Stomach (tissue), 9 donors: Measurements from ENCODE around the gene VCL. TPM values are rescaled to one million over a fixed set of nuclear protein-coding genes. Genes with fewer than 3 reads are reported as not detected.
A peak's percentile ranks its signal among the peaks of the same experiment; 100 is the strongest.
"Not testable (repeated sequence)": the region's sequence is repeated elsewhere in the genome, so short reads cannot be mapped to it uniquely, and the experiment has no call there.

Experiments used
- DNase-seq, 2 donors: peaks; one replicate each; pipeline versions ENCODE4 v3.0.0 to v3.0.0-alpha.2; 2013 to 2019
- H3K27ac ChIP-seq, 5 donors: fragments of 200-600 bp in 4 of 5; sonication (generic) in 4 of 5; one replicate each; pipeline ENCODE4 v1.5.1; 2013 to 2019; ENCODE audit warnings: mild to moderate bottlenecking in 1 of 5, moderate library complexity in 1 of 5
- H3K27me3 ChIP-seq, 3 donors: fragments of 200-600 bp; sonication (generic); one replicate each; pipeline ENCODE4 v1.5.1; 2017 to 2019; ENCODE audit warnings: mixed run types in 1 of 3
- H3K36me3 ChIP-seq, 4 donors: fragments of 200-600 bp; sonication (generic); 1 replicate in 3 of 4; 2 replicates in 1 of 4; pipeline ENCODE4 v1.5.1; 2016 to 2019
- H3K4me1 ChIP-seq, 4 donors: fragments of 200-600 bp; sonication (generic); one replicate each; pipeline ENCODE4 v1.5.1; 2016 to 2019
- H3K4me3 ChIP-seq, 4 donors: fragments of 200-600 bp; sonication (generic) in 3 of 4; one replicate each; pipeline ENCODE4 v1.5.1; 2016 to 2019; ENCODE audit warnings: mild to moderate bottlenecking in 1 of 4
- H3K9me3 ChIP-seq, 4 donors: fragments of 200-600 bp; sonication (generic); one replicate each; pipeline ENCODE4 v1.5.1; 2016 to 2019
- EP300 ChIP-seq: sonication (generic); formaldehyde crosslinking; IDR thresholded peaks from one replicate; pipeline ENCODE4 v1.6.1; 2017; ENCODE audit warnings: antibody characterized with exemption
- POLR2A ChIP-seq, 4 donors: fragments of 450-650 bp; IDR thresholded peaks; one replicate each; pipeline ENCODE4 v1.6.1; 2016; ENCODE audit warnings: antibody characterized with exemption in 4 of 4, control low read depth in 2 of 4, mild to moderate bottlenecking in 1 of 4, moderate library complexity in 1 of 4
- POLR2AphosphoS5 ChIP-seq, 3 donors: sonication (generic); formaldehyde crosslinking; IDR thresholded peaks; one replicate each; pipeline ENCODE4 v1.6.1; 2016; ENCODE audit warnings: antibody characterized with exemption in 3 of 3
- WGBS, 5 donors: extraction: QIAGEN DNeasy Blood & Tissue Kit in 3 of 5; methylation state at CpG; one replicate each; pipeline versions ENCODE4 v1.1.5 to v1.1.7; 2013 to 2018; 5-methylcytosine and 5-hydroxymethylcytosine counted together
- intact Hi-C: fragments of 100-400 bp; cut with DNase I; formaldehyde crosslinking; loops from one replicate; pipeline ENCODE4 v1.15.1; 2023; ENCODE audit warnings: low total_unique reads
- polyA plus RNA-seq, 3 donors: library from polyadenylated mRNA; stranded (reverse); fragments of 200-250 nt; gene quantifications; one replicate each; pipeline ENCODE4 v1.2.3, GENCODE V29; 2013
- total RNA-seq, 5 donors: library from RNA; depleted of rRNA; stranded (reverse); fragments of >200 nt; gene quantifications; one replicate each; pipeline versions ENCODE4 v1.1.0 to v1.2.3, GENCODE V29; 2014 to 2016
- TF ChIP-seq, protein P1 (sequence below), 7 experiments: fragments of 450-650 bp in 4 of 7; fragments of 200-600 bp in 3 of 7; sonication (generic) in 3 of 7; IDR thresholded peaks; one replicate each; pipeline ENCODE4 v1.5.1; 2016 to 2019; ENCODE audit warnings: antibody characterized with exemption in 7 of 7, control low read depth in 2 of 7, mild to moderate bottlenecking in 1 of 7
- donor health status: healthy with polysubstance abuse.
- donor health status: Bipolar disorder and iron deficiency.
- donor health status: healthy.

Gene VCL
- total and polyA plus RNA-seq, 8 donors, result 11.2 to 211 (median 62.3) TPM

GRCh38 chr10:73959484-73960243 is 38.3 kb upstream of the VCL start:
- Histone ChIP-seq H3K4me1 (peaks cover 10 to 51% (median 24%) of the 10 kb centered on the region in 4 donors), H3K27me3 (no peaks in the 10 kb centered on the region), H3K9me3 (no peaks in the 10 kb centered on the region), H3K36me3 (no peaks in the 10 kb centered on the region), H3K4me3 (no peak overlapping the region), H3K27ac (peak overlapping the region in 2 of 5 donors; percentile 46 to 72)
- intact Hi-C loops, result no loop called here
- no peak for TF ChIP-seq EP300
- no peak for TF ChIP-seq POLR2AphosphoS5 (IDR thresholded peaks at IDR 0.05)
- TF ChIP-seq, protein P1, sequence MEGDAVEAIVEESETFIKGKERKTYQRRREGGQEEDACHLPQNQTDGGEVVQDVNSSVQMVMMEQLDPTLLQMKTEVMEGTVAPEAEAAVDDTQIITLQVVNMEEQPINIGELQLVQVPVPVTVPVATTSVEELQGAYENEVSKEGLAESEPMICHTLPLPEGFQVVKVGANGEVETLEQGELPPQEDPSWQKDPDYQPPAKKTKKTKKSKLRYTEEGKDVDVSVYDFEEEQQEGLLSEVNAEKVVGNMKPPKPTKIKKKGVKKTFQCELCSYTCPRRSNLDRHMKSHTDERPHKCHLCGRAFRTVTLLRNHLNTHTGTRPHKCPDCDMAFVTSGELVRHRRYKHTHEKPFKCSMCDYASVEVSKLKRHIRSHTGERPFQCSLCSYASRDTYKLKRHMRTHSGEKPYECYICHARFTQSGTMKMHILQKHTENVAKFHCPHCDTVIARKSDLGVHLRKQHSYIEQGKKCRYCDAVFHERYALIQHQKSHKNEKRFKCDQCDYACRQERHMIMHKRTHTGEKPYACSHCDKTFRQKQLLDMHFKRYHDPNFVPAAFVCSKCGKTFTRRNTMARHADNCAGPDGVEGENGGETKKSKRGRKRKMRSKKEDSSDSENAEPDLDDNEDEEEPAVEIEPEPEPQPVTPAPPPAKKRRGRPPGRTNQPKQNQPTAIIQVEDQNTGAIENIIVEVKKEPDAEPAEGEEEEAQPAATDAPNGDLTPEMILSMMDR (IDR thresholded peaks at IDR 0.05), result no peak
- TF ChIP-seq POLR2A (IDR thresholded peaks at IDR 0.05), result no peak
- WGBS, 5 donors, result 69 to 78% (median 72%) methylated on average over 6 of the region's 6 CpGs
- no peak for DNase-seq

GRCh38 chr10:73962386-73962785 is 35.5 kb upstream of the VCL start:
- no peak for TF ChIP-seq EP300
- no peak for TF ChIP-seq POLR2AphosphoS5 (IDR thresholded peaks at IDR 0.05)
- no peak for TF ChIP-seq POLR2A (IDR thresholded peaks at IDR 0.05)
- TF ChIP-seq, protein P1 (IDR thresholded peaks at IDR 0.05), result no peak
- H3K9me3 ChIP-seq, result no peaks in the 10 kb centered on the region
- intact Hi-C loops, result no loop called here

DNA sequence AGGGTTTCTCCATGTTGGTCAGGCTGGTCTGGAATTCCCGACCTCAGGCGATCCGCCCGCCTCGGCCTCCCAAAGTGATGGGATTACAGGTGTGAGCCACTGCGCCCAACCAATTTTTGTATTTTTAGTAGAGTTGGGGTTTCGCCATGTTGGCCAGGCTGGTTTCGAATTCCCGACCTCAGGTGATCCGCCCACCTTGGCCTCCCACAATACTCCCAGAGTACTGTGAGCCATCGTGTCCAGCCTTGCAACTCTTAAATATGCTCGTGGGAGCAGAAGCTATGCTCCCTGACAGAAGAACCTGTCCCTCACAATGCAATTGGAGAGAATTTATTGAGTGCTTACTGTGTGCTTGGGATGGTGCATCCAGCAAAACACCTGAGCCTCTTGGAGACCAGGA is 34.4 kb upstream of the VCL start:
- WGBS, 5 donors, result 95 to 99% (median 96%) methylated on average over 12 of the region's 12 CpGs
- H3K27ac ChIP-seq, result not testable (repeated sequence)

More at GRCh38 chr10:73962386-73962785, 35.5 kb upstream of the VCL start:
- 86 to 100% (median 95%) methylated on average over 2 of the region's 2 CpGs for WGBS, 5 donors
- Histone ChIP-seq H3K27me3 (no peaks in the 10 kb centered on the region), H3K36me3 (no peaks in the 10 kb centered on the region), H3K27ac (peak overlapping the region in 1 of 5 donors; percentile 0), H3K4me3 (no peak overlapping the region), H3K4me1 (peaks cover 7 to 56% (median 25%) of the 10 kb centered on the region in 4 donors)
- DNase-seq, result no peak

DNA sequence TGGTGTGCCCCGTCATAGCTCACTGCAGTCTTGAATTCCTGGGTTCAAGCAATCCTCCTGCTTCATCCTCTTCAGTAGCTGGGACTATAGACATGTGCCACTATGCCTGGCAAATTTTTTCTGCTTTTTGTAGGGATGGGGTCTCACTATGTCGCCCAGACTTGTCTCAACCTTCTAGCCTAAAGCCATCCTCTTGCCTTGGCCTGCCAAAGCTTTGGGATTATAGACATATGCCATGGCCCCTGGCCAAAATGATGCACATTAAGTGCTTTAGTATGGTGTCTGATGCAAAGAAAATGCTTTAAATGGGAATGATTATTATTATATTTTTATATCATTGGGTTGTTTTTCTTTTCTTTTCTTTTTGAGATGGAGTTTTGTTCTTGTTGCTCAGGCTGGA is 33.2 kb upstream of the VCL start:
- WGBS, 5 donors, result 85 to 100% (median 97%) methylated on average over 2 of the region's 2 CpGs
- Histone ChIP-seq H3K27ac (peak overlapping the region in 2 of 5 donors; percentile 87 to 88), H3K9me3 (no peaks in the 10 kb centered on the region), H3K4me3 (no peak overlapping the region), H3K36me3 (no peaks in the 10 kb centered on the region), H3K4me1 (peaks cover 7 to 57% (median 23%) of the 10 kb centered on the region in 4 donors), H3K27me3 (no peaks in the 10 kb centered on the region)
- no peak for DNase-seq
- no peak for TF ChIP-seq POLR2AphosphoS5 (IDR thresholded peaks at IDR 0.05)
- TF ChIP-seq, protein P1 (IDR thresholded peaks at IDR 0.05), result no peak
- TF ChIP-seq EP300, result no peak
- intact Hi-C loops, result no loop called here

More for the DNA sequence above, 34.4 kb upstream of the VCL start:
- H3K4me3 ChIP-seq, H3K9me3 ChIP-seq, H3K27me3 ChIP-seq, DNase-seq, H3K36me3 ChIP-seq, intact Hi-C loops: not testable (repeated sequence)
- peaks cover 7 to 57% (median 26%) of the 10 kb centered on the region in 4 donors for H3K4me1 ChIP-seq

DNA sequence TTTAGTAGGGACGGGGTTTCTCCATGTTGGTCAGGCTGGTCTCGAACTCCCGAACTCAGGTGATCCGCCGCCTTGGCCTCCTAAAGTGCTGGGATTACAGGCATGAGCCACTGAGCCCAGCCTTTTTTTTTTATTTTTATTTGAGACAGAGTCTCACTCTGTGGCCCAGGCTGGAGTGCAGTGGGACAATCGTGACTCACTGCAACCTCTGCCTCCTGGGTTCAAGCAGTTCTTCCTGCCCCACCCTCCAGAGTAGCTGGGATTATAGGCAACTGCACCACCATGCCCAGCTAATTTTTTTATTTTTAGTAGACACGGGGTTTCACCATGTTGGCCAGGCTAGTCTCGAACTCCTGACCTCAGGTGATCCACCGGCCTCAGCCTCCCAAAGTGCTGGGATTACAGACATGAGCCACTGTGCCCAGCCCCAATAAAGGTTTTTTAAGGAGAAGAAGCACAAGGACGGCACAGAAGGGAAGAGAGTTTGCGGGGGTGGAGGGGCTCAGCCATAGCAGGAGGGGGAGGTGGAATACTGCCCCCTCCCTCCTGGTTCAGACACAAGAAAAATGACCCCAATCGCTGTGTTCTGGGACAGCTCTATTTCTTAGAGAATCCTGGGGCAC is 32.5 kb upstream of the VCL start:
- H3K36me3 ChIP-seq, intact Hi-C loops, H3K9me3 ChIP-seq, DNase-seq, H3K27me3 ChIP-seq: not testable (repeated sequence)
- Histone ChIP-seq H3K4me3 (peak overlapping the region in 1 of 4 donors; percentile 9), H3K4me1 (peaks cover 7 to 53% (median 20%) of the 10 kb centered on the region in 4 donors), H3K27ac (peak overlapping the region; percentile 38 to 89 (median 88))
- 79 to 89% (median 83%) methylated on average over 12 of the region's 12 CpGs for WGBS, 5 donors
